GM21723 (cell line): ENCODE measurements around the gene CD99L2.
A peak's percentile ranks its signal among the peaks of the same experiment; 100 is the strongest.
"Not testable (repeated sequence)": the region's sequence is repeated elsewhere in the genome, so short reads cannot be mapped to it uniquely, and the experiment has no call there.

ENCODE experiments used
- ATAC-seq: cut with Tn5 transposase; IDR thresholded peaks from one replicate; pipeline ENCODE4 v1.9.1; 2021; ENCODE audit warnings: mild to moderate bottlenecking, moderate library complexity; ENCODE audit not compliant: unreplicated experiment

Gene CD99L2

GRCh38 chrX:150897421-150898320 is 797 bp downstream of the CD99L2 start:
- no peak for ATAC-seq

GRCh38 chrX:150896632-150897031 is 1.8 kb downstream of the CD99L2 start:
- ATAC-seq, result no peak

- ATAC-seq, result no peak
Measured at GRCh38 chrX:150893936-150894335, 4.5 kb downstream of the CD99L2 start.

GRCh38 chrX:150889131-150889530 is 9.3 kb downstream of the CD99L2 start:
- ATAC-seq, result no peak

GRCh38 chrX:150887906-150888465 is 10.5 kb downstream of the CD99L2 start:
- no peak for ATAC-seq

GRCh38 chrX:150887268-150887667 is 11.2 kb downstream of the CD99L2 start:
- ATAC-seq, result not testable (repeated sequence)

- ATAC-seq, result no peak
Measured at GRCh38 chrX:150886381-150886780, 12.1 kb downstream of the CD99L2 start.

- no peak for ATAC-seq
Measured at GRCh38 chrX:150880808-150881165, 17.7 kb downstream of the CD99L2 start.

GRCh38 chrX:150879855-150880807 is 18.3 kb downstream of the CD99L2 start:
- peak; percentile 81 for ATAC-seq

- ATAC-seq, result not testable (repeated sequence)
Measured at GRCh38 chrX:150875621-150876020, 22.8 kb downstream of the CD99L2 start.

GRCh38 chrX:150874448-150874847 is 24.0 kb downstream of the CD99L2 start:
- no peak for ATAC-seq

- peak; percentile 58 for ATAC-seq
Measured at GRCh38 chrX:150873616-150874015, 24.9 kb downstream of the CD99L2 start.

- ATAC-seq, result no peak
Measured at GRCh38 chrX:150872773-150873336, 25.6 kb downstream of the CD99L2 start.

- no peak for ATAC-seq
Measured at GRCh38 chrX:150871341-150871811, 27.1 kb downstream of the CD99L2 start.

GRCh38 chrX:150870487-150871340 is 27.8 kb downstream of the CD99L2 start:
- no peak for ATAC-seq

- ATAC-seq, result no peak
Measured at GRCh38 chrX:150870029-150870428, 28.4 kb downstream of the CD99L2 start.

- ATAC-seq, result no peak
Measured at GRCh38 chrX:150869450-150869849, 29.0 kb downstream of the CD99L2 start.

- no peak for ATAC-seq
Measured at GRCh38 chrX:150868625-150869024, 29.8 kb downstream of the CD99L2 start.

GRCh38 chrX:150864127-150864526 is 34.3 kb downstream of the CD99L2 start:
- no peak for ATAC-seq

- ATAC-seq, result no peak
Measured at GRCh38 chrX:150863191-150863590, 35.3 kb downstream of the CD99L2 start.
